ENCODE data around the gene CD320. TPM values are rescaled to one million over a fixed set of nuclear protein-coding genes. Genes with fewer than 3 reads are reported as not detected.
A peak's percentile ranks its signal among the peaks of the same experiment; 100 is the strongest.
"Not testable (repeated sequence)": the region's sequence is repeated elsewhere in the genome, so short reads cannot be mapped to it uniquely, and the experiment has no call there.

CD320 gene
- total RNA-seq: 10 to 100 TPM; 20.5 to 52.0 (median 27.2) TPM
- polyA plus RNA-seq: 10 to 100 TPM; 42.2 to 44.0 TPM
- 18.0 reads per million, percentile 48 among the genes with 10 or more reads in this experiment for total RNA-seq

GRCh38 chr19:8307965-8308866, at the start of gene CD320:
CD320 (minus strand) TSS chr19:8308358; CDS start chr19:8308290, 68 bp downstream.
- ATAC-seq: peak; percentile 95
- intact Hi-C loops (cut with micrococcal nuclease): loop anchor here (1.0 to 10.0 kb wide), 7 partner anchors 13 to 1113 kb away; partner anchors contain the start of genes NDUFA7 (in 2 of the 2), RAB11B (in 2 of the 2), RPS28 (in 2 of the 2) and PNPLA6 (in 1 of the 2)
- peak; percentile 84 to 90 (median 89) for DNase-seq
- Mint-ChIP-seq H3K27me3 (no peaks in the 10 kb centered on the region), H3K4me3 (peak within 1 kb of the TSS; percentile 90 to 97 (median 92)), H3K27ac (peak within 1 kb of the TSS; percentile 79 to 98 (median 94)), H3K4me1 (peaks cover 18 to 38% (median 35%) of the 10 kb centered on the region in 7 donors), H3K9me3 (no peaks in the 10 kb centered on the region), H3K36me3 (peaks cover 0 to 14% (median 0%) of the 10 kb centered on the region in 5 donors)
- Histone ChIP-seq H3K4me3 (ENCODE audit: low read length) (peak within 1 kb of the TSS; percentile 83), H3K36me3 (ENCODE audit: control insufficient read depth in 2 of 3, insufficient read depth in 3 of 3, low read length in 3 of 3) (peaks cover 0 to 49% (median 0%) of the 10 kb centered on the region in 3 experiments), H3K9me3 (ENCODE audit: control insufficient read depth in 2 of 3, low read length in 3 of 3) (no peaks in the 10 kb centered on the region), H3K27me3 (ENCODE audit: control insufficient read depth in 2 of 2, insufficient read depth in 2 of 2, low read length in 2 of 2) (no peaks in the 10 kb centered on the region), H3K27ac (ENCODE audit: low read depth, low read length) (peak within 1 kb of the TSS; percentile 89), H3K4me1 (ENCODE audit: control insufficient read depth in 2 of 2, insufficient read depth in 2 of 2, low read length in 2 of 2) (peaks cover 20 to 22% of the 10 kb centered on the region in 2 donors)
- POLR2A ChIA-PET: interaction anchor here (0.9 to 4.8 kb wide), 3 partner anchors 10 to 14 kb away, joined by 3 to 31 read pairs (median 3); partner anchors contain the start of genes NDUFA7 and RPS28
- CTCF ChIA-PET: interaction anchor here (1.1 kb wide), 1 partner anchor 12 kb away, joined by 5 read pairs; no protein-coding TSS in a partner anchor

- Histone ChIP-seq H3K27ac (ENCODE audit: low read depth, low read length) (no peak overlapping the region), H3K4me3 (ENCODE audit: low read length) (no peak overlapping the region), H3K27me3 (ENCODE audit: control insufficient read depth in 2 of 2, insufficient read depth in 2 of 2, low read length in 2 of 2) (no peaks in the 10 kb centered on the region), H3K9me3 (ENCODE audit: control insufficient read depth in 2 of 3, low read length in 3 of 3) (no peaks in the 10 kb centered on the region), H3K36me3 (ENCODE audit: control insufficient read depth in 2 of 3, insufficient read depth in 3 of 3, low read length in 3 of 3) (no peaks in the 10 kb centered on the region), H3K4me1 (ENCODE audit: control insufficient read depth in 2 of 2, insufficient read depth in 2 of 2, low read length in 2 of 2) (no peaks in the 10 kb centered on the region)
- H3K4me3 Mint-ChIP-seq: no peak overlapping the region
- intact Hi-C loops (cut with micrococcal nuclease): loop anchor here in 1 of 2 donors (10.0 kb wide), 1 partner anchor 128 kb away; no protein-coding TSS in a partner anchor
- ChIA-PET POLR2A (interaction anchor here (0.6 kb wide), 1 partner anchor 21 kb away, joined by 4 read pairs; no protein-coding TSS in a partner anchor), CTCF (interaction anchor here (0.7 kb wide), 1 partner anchor 50 kb away, joined by 3 read pairs; no protein-coding TSS in a partner anchor)
- ATAC-seq (no peak), DNase-seq (no peak)
- no peaks in the 10 kb centered on the region for H3K36me3 Mint-ChIP-seq
- H3K27me3 Mint-ChIP-seq: peaks cover 4 to 18% (median 7%) of the 10 kb centered on the region in 5 donors
- H3K4me1 Mint-ChIP-seq: peaks cover 0 to 18% (median 4%) of the 10 kb centered on the region in 7 donors
- H3K9me3 Mint-ChIP-seq: peaks cover 0 to 3% (median 0%) of the 10 kb centered on the region in 11 donors
- H3K27ac Mint-ChIP-seq: no peak overlapping the region
Measured at GRCh38 chr19:8357007-8357521, 48.9 kb upstream of the CD320 start.

GRCh38 chr19:8355631-8356402, 47.7 kb upstream of the CD320 start:
- POLR2A ChIA-PET: no interaction called here
- no peaks in the 10 kb centered on the region for H3K27me3 ChIP-seq (ENCODE audit: control insufficient read depth in 2 of 2, insufficient read depth in 2 of 2, low read length in 2 of 2)
- H3K36me3 Mint-ChIP-seq: no peaks in the 10 kb centered on the region
- no peak overlapping the region for H3K4me3 Mint-ChIP-seq
- H3K4me1 Mint-ChIP-seq: peaks cover 0 to 17% (median 3%) of the 10 kb centered on the region in 7 donors
- peaks cover 0 to 3% (median 0%) of the 10 kb centered on the region in 11 donors for H3K9me3 Mint-ChIP-seq
- DNase-seq (no peak), ATAC-seq (peak; percentile 72)
- no peak overlapping the region for H3K27ac ChIP-seq (ENCODE audit: low read depth, low read length)
- CTCF ChIA-PET: interaction anchor here (0.6 to 1.9 kb wide), 5 partner anchors 53 to 286 kb away, joined by 3 to 7 read pairs (median 3); no protein-coding TSS in a partner anchor
- H3K36me3 ChIP-seq (ENCODE audit: control insufficient read depth in 2 of 3, insufficient read depth in 3 of 3, low read length in 3 of 3): no peaks in the 10 kb centered on the region
- no peak overlapping the region for H3K27ac Mint-ChIP-seq
- H3K9me3 ChIP-seq (ENCODE audit: control insufficient read depth in 2 of 3, low read length in 3 of 3): no peaks in the 10 kb centered on the region
- no peaks in the 10 kb centered on the region for H3K4me1 ChIP-seq (ENCODE audit: control insufficient read depth in 2 of 2, insufficient read depth in 2 of 2, low read length in 2 of 2)
- intact Hi-C loops (cut with micrococcal nuclease): loop anchor here (2.0 to 10.0 kb wide), 3 partner anchors 129 to 231 kb away; no protein-coding TSS in a partner anchor
- no peak overlapping the region for H3K4me3 ChIP-seq (ENCODE audit: low read length)
- peaks cover 1 to 18% (median 14%) of the 10 kb centered on the region in 5 donors for H3K27me3 Mint-ChIP-seq

GRCh38 chr19:8352845-8353244, 44.7 kb upstream of the CD320 start:
- H3K27me3 Mint-ChIP-seq: peaks cover 4 to 32% (median 20%) of the 10 kb centered on the region in 5 donors
- peaks cover 0 to 17% (median 3%) of the 10 kb centered on the region in 7 donors for H3K4me1 Mint-ChIP-seq
- not testable (repeated sequence) for DNase-seq; H3K4me3 ChIP-seq (ENCODE audit: low read length); H3K36me3 ChIP-seq (ENCODE audit: control insufficient read depth in 2 of 3, insufficient read depth in 3 of 3, low read length in 3 of 3); ATAC-seq; H3K4me3 Mint-ChIP-seq; H3K36me3 Mint-ChIP-seq; H3K27ac ChIP-seq (ENCODE audit: low read depth, low read length); H3K9me3 ChIP-seq (ENCODE audit: control insufficient read depth in 2 of 3, low read length in 3 of 3); H3K27ac Mint-ChIP-seq; H3K9me3 Mint-ChIP-seq; H3K27me3 ChIP-seq (ENCODE audit: control insufficient read depth in 2 of 2, insufficient read depth in 2 of 2, low read length in 2 of 2); H3K4me1 ChIP-seq (ENCODE audit: control insufficient read depth in 2 of 2, insufficient read depth in 2 of 2, low read length in 2 of 2)
- CTCF ChIA-PET: interaction anchor here (0.5 to 2.4 kb wide), 11 partner anchors 45 to 1111 kb away, joined by 3 to 18 read pairs (median 4); no protein-coding TSS in a partner anchor
- POLR2A ChIA-PET: interaction anchor here (0.6 kb wide), 1 partner anchor 659 kb away, joined by 4 read pairs; no protein-coding TSS in a partner anchor
- intact Hi-C loops (cut with micrococcal nuclease): loop anchor here (5.0 to 10.0 kb wide), 2 partner anchors 132 to 154 kb away; no protein-coding TSS in a partner anchor

GRCh38 chr19:8352134-8352827, 44.1 kb upstream of the CD320 start:
- Histone ChIP-seq H3K4me1 (ENCODE audit: control insufficient read depth in 2 of 2, insufficient read depth in 2 of 2, low read length in 2 of 2) (no peaks in the 10 kb centered on the region), H3K27me3 (ENCODE audit: control insufficient read depth in 2 of 2, insufficient read depth in 2 of 2, low read length in 2 of 2) (no peaks in the 10 kb centered on the region), H3K36me3 (ENCODE audit: control insufficient read depth in 2 of 3, insufficient read depth in 3 of 3, low read length in 3 of 3) (no peaks in the 10 kb centered on the region), H3K27ac (ENCODE audit: low read depth, low read length) (no peak overlapping the region), H3K9me3 (ENCODE audit: control insufficient read depth in 2 of 3, low read length in 3 of 3) (no peaks in the 10 kb centered on the region), H3K4me3 (ENCODE audit: low read length) (no peak overlapping the region)
- Mint-ChIP-seq H3K36me3 (no peaks in the 10 kb centered on the region), H3K4me3 (no peak overlapping the region), H3K4me1 (peaks cover 0 to 17% (median 3%) of the 10 kb centered on the region in 7 donors), H3K27ac (peak overlapping the region in 1 of 9 donors; percentile 59), H3K9me3 (peaks cover 0 to 3% (median 0%) of the 10 kb centered on the region in 11 donors), H3K27me3 (peaks cover 4 to 34% (median 20%) of the 10 kb centered on the region in 5 donors)
- ATAC-seq: no peak
- ChIA-PET CTCF (interaction anchor here (0.5 to 2.4 kb wide), 6 partner anchors 46 to 1111 kb away, joined by 3 to 12 read pairs (median 4); no protein-coding TSS in a partner anchor), POLR2A (interaction anchor here (0.6 kb wide), 1 partner anchor 659 kb away, joined by 4 read pairs; no protein-coding TSS in a partner anchor)
- intact Hi-C loops (cut with micrococcal nuclease): loop anchor here (5.0 to 10.0 kb wide), 2 partner anchors 133 to 155 kb away; no protein-coding TSS in a partner anchor
- no peak for DNase-seq
